T-helper 17 cell (primary cell): ENCODE results near the gene ANKRD12. TPM values are rescaled to one million over a fixed set of nuclear protein-coding genes. Genes with fewer than 3 reads are reported as not detected.
A peak's percentile ranks its signal among the peaks of the same experiment; 100 is the strongest.

Source experiments
- ATAC-seq: fragments of 150-1000 bp; cut with Tn5 transposase; 2 replicates; pipeline ENCODE4 v1.10.0; 2021; ENCODE audit warnings: mild to moderate bottlenecking, moderate library complexity
- DNase-seq, 3 donors: peaks; one replicate each; pipeline versions ENCODE4 v3.0.0 to v3.0.0-alpha.2; 2020 to 2021
- H3K9me3 ChIP-seq: one replicate; pipeline ENCODE4 v1.7.0; 2013; ENCODE audit warnings: low read length, mild to moderate bottlenecking; ENCODE audit not compliant: control insufficient read depth, poor library complexity, severe bottlenecking
- H3K27ac Mint-ChIP-seq: one replicate; pipeline ENCODE4 v1.8.0; 2022; ENCODE audit warnings: mild to moderate bottlenecking, moderate library complexity, mixed read lengths
- H3K27me3 Mint-ChIP-seq: one replicate; pipeline ENCODE4 v1.8.0; 2022; ENCODE audit warnings: mixed read lengths
- H3K36me3 Mint-ChIP-seq: one replicate; pipeline ENCODE4 v1.8.0; 2022; ENCODE audit warnings: low read depth, mixed read lengths
- H3K4me1 Mint-ChIP-seq: one replicate; pipeline ENCODE4 v1.8.0; 2022; ENCODE audit warnings: mild to moderate bottlenecking, mixed read lengths
- H3K4me3 Mint-ChIP-seq: one replicate; pipeline ENCODE4 v1.8.0; 2022; ENCODE audit warnings: mild to moderate bottlenecking, moderate library complexity, mixed read lengths
- total RNA-seq, 4 donors: library from RNA in 2 of 4; stranded (reverse) in 2 of 4; gene quantifications; one replicate each; pipeline ENCODE4 v1.2.3 and lab custom pipeline; 2022 to 2026

Gene ANKRD12
- total RNA-seq, 2 donors from 2014 or later, result 191 to 257 TPM

DNA sequence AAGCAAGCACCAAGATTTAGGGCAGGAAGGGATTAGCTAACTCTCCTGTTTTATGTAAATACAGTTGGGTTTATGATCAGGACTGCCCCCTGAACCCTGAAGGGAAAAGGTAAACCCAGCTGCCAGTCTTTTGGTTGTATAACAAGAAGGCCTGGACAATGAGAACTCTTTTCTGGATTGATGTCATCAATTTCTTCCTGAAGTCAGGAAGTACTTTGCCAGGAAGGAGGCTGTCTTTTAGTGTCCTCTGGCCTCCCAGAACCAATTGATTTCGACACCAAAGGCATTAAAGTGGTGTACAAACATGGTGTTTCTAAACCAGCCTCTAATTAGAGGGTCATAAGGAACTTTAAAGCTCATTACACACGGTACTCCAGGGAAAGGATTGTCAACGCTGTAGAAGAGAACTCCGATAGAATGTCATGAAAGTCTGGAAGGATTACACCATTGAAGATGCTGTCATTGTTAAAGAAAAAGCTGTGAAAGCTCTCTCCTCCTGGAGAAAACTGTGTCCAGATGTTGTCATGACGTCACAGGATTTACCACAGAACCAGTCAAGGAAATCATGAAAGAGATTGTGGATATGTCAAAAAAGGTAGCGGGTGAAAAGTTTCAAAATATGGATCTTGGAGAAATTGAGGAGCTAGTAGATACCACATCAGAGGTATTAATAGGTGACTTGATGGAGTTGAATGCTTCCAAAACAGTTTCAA lies 78.8 kb downstream of the ANKRD12 start:
- Mint-ChIP-seq H3K27ac (peak overlapping the region; percentile 86), H3K27me3 (no peaks in the 10 kb centered on the region), H3K4me1 (peaks cover 19% of the 10 kb centered on the region), H3K36me3 (peaks cover 11% of the 10 kb centered on the region), H3K4me3 (peak overlapping the region; percentile 12)
- ATAC-seq (no peak), DNase-seq (no peak)
- no peaks in the 10 kb centered on the region for H3K9me3 ChIP-seq

DNA sequence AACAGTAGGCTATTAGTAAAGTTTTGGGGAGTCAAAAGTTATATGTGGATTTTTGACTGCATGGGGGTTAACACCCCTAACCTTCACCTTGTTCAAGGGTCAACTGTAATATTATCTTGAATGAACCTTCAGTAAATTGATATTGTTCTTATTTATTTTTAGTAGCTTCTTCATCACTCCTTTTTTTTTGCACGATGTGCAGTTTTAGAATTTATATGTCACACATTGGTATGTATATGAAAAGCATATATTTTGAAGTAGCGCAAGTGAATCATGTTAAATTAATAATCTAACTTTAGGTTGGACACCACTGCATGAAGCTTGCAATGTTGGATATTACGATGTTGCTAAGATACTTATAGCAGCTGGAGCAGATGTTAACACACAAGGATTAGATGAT lies 79.9 kb downstream of the ANKRD12 start:
- H3K4me3 Mint-ChIP-seq, result no peak overlapping the region
- H3K27ac Mint-ChIP-seq, result no peak overlapping the region
- H3K36me3 Mint-ChIP-seq, result peaks cover 21% of the 10 kb centered on the region
- peaks cover 27% of the 10 kb centered on the region for H3K4me1 Mint-ChIP-seq
- ATAC-seq (no peak), DNase-seq (no peak)
- no peaks in the 10 kb centered on the region for H3K9me3 ChIP-seq
- H3K27me3 Mint-ChIP-seq, result no peaks in the 10 kb centered on the region

DNA sequence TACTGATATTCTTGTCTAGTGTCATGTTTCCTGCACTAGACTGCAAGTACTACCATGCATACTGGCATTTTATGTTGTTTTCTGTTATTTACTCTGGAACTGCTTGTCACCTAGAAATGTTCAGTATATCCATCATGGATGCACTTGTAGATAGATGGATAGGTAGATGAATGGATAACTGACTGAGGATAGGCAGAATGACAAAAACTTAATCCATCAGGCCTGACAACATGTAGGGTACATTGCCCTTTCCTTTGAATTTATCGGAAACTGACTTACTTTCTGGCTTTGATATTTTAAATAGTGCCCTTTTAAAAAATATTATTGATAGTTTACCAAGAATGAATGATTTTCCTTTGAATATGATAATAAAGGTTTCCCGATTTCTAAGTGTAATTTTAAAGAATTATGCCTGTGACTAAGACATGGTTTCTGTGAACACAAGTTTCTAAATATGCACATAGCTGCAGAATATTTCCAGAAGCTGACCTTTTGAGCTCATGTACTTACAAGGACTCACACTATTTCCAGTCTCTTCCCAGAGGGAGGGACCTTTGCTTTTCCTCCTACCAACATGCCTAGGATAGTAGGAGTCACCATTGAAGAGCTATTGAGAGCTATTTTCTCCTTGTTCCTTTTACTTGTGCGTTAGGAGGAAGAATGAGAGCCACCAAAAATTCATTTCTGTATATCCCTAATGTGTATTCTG lies 81.3 kb downstream of the ANKRD12 start:
- ATAC-seq, result no peak
- no peak for DNase-seq
- H3K9me3 ChIP-seq, result no peaks in the 10 kb centered on the region
- Mint-ChIP-seq H3K4me1 (peaks cover 28% of the 10 kb centered on the region), H3K36me3 (peaks cover 25% of the 10 kb centered on the region), H3K27me3 (no peaks in the 10 kb centered on the region), H3K4me3 (no peak overlapping the region), H3K27ac (no peak overlapping the region)

DNA sequence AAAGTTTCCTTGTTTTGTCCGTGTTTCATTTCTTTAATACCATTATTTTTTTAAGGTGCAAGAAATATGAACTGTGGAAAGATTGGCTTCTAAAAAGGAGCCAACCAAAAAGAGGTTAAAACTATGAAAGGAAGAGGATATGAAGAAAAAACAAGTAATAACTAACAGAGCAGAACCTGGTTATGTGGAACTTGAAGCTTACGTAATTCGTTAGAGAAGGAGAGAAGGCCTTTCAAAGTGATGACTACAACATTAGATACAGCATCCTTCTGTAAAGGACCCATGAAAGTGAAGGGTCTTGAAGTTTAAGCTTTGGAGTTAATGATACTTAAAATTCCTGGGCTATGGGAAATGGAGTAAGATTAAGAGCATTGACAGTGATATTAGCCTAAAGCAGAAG lies 84.5 kb downstream of the ANKRD12 start:
- no peak for ATAC-seq
- Mint-ChIP-seq H3K36me3 (peaks cover 22% of the 10 kb centered on the region), H3K4me3 (no peak overlapping the region), H3K27me3 (no peaks in the 10 kb centered on the region), H3K4me1 (peaks cover 21% of the 10 kb centered on the region), H3K27ac (peak overlapping the region; percentile 35)
- no peaks in the 10 kb centered on the region for H3K9me3 ChIP-seq
- DNase-seq, result no peak

DNA sequence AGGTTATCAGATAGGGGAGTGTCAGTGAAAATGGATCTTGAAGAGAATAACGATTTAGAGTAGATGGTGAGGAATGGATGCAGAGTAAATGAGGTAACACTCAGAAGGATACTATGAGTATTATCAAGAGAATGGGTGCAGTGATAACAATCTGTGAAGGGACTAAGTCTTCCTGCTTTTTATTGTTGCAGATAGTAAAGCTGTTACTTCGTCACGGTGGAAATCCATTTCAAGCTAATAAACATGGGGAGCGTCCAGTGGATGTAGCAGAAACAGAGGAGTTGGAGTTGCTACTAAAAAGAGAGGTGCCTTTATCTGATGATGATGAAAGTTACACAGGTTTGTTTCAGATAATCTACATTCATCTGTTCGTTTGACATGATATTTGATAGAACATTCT lies 85.1 kb downstream of the ANKRD12 start:
- peak overlapping the region; percentile 35 for H3K27ac Mint-ChIP-seq
- H3K9me3 ChIP-seq, result no peaks in the 10 kb centered on the region
- DNase-seq (no peak), ATAC-seq (no peak)
- H3K27me3 Mint-ChIP-seq, result no peaks in the 10 kb centered on the region
- H3K4me1 Mint-ChIP-seq, result peaks cover 24% of the 10 kb centered on the region
- H3K4me3 Mint-ChIP-seq, result peak overlapping the region; percentile 50
- H3K36me3 Mint-ChIP-seq, result peaks cover 22% of the 10 kb centered on the region

DNA sequence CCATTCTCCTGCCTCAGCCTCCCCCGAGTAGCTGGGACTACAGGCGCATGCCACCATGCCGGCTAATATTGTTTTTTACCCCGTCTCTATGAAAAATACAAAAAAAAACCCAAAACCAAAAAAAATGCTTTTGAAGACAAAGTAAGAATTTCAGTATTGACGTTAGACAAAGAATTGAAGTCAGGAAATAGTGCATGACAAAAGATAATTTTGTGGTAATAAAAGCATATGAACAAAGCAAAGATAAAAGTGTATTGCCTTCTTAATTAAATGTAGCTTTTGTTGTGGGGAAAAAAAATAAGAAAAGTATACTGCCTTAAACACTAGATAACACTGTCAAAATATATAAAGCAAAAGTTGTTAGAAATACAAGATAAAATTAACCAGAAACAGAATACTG lies 86.8 kb downstream of the ANKRD12 start:
- H3K36me3 Mint-ChIP-seq, result peaks cover 27% of the 10 kb centered on the region
- H3K4me3 Mint-ChIP-seq, result no peak overlapping the region
- peaks cover 30% of the 10 kb centered on the region for H3K4me1 Mint-ChIP-seq
- ATAC-seq, result no peak
- H3K27ac Mint-ChIP-seq, result peak overlapping the region; percentile 79
- DNase-seq, result no peak
- H3K27me3 Mint-ChIP-seq, result no peaks in the 10 kb centered on the region
- no peaks in the 10 kb centered on the region for H3K9me3 ChIP-seq

DNA sequence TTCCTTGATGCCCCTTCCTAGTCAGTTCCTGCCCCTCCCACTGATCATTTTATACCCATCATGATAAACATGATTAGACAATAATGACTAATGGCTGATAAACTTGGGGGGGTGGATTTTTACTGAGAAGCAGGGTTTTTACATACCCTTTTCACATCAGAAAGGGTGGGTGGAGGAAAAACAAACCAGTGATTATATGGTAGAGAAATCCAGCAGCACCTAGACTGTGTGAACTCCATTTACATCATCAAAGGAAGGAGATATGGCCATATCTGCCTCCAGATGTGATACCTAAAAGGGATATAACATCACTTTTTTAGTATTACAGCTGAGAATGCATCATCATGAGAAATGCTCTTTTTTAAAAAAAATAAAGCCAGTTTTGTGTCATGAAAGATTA lies 89.9 kb downstream of the ANKRD12 start:
- Mint-ChIP-seq H3K4me3 (peak overlapping the region; percentile 43), H3K27ac (no peak overlapping the region), H3K36me3 (peaks cover 24% of the 10 kb centered on the region), H3K4me1 (peaks cover 38% of the 10 kb centered on the region), H3K27me3 (no peaks in the 10 kb centered on the region)
- no peaks in the 10 kb centered on the region for H3K9me3 ChIP-seq
- ATAC-seq, result no peak
- DNase-seq, result no peak

DNA sequence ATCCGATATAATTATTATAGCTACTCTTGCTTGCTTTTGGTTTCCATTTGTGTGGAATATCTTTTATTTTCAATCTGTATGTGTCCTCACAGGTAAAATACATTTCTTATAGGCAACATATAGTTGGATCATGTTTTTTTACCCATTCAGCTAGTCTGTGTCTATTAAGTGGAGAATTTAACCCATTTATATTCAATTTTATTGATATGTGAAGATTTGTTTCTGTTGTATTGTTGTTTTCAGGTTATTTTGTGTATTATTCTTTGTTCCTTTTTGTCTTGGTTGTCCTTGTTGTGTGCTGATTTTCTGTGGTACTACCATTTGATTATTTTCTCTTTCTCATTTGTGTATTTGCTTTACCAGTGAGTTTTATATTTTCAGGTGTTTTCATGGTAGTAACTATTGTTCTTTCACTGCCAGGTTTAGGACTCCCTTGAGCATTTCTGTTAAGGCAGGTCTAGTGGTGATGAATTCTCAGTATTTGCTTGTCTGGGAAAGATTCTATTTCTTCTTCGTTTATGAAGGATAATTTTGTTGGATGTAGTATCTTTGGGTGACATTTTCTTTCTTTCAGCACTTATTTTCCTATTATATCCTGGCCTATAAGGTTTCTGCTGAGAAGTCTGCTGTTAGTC lies 95.4 kb downstream of the ANKRD12 start:
- Mint-ChIP-seq H3K4me1 (peaks cover 36% of the 10 kb centered on the region), H3K27me3 (no peaks in the 10 kb centered on the region), H3K4me3 (no peak overlapping the region), H3K27ac (no peak overlapping the region), H3K36me3 (peaks cover 31% of the 10 kb centered on the region)
- ATAC-seq (no peak), DNase-seq (no peak)
- no peaks in the 10 kb centered on the region for H3K9me3 ChIP-seq

DNA sequence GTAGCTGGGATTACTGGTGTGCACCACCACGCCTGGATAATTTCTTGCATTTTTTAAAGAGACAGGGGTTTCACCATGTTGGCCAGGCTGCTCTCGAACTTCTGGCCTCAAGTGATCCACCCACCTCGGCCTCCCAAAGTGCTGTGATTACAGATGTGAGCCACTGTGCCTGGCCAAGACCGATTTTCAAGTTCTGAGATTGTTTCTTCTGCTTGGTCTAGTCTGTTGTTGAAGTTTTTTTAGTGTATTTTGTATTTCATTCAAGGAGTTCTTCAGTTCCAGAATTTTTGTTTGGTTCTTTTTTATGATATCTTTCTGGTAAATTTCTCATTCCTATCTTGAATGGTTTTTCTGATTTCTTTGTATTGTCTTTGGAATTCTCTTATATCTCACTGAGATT lies 96.4 kb downstream of the ANKRD12 start:
- Mint-ChIP-seq H3K27me3 (no peaks in the 10 kb centered on the region), H3K27ac (peak overlapping the region; percentile 37), H3K4me1 (peaks cover 37% of the 10 kb centered on the region), H3K4me3 (no peak overlapping the region), H3K36me3 (peaks cover 33% of the 10 kb centered on the region)
- DNase-seq (no peak), ATAC-seq (no peak)
- H3K9me3 ChIP-seq, result no peaks in the 10 kb centered on the region

DNA sequence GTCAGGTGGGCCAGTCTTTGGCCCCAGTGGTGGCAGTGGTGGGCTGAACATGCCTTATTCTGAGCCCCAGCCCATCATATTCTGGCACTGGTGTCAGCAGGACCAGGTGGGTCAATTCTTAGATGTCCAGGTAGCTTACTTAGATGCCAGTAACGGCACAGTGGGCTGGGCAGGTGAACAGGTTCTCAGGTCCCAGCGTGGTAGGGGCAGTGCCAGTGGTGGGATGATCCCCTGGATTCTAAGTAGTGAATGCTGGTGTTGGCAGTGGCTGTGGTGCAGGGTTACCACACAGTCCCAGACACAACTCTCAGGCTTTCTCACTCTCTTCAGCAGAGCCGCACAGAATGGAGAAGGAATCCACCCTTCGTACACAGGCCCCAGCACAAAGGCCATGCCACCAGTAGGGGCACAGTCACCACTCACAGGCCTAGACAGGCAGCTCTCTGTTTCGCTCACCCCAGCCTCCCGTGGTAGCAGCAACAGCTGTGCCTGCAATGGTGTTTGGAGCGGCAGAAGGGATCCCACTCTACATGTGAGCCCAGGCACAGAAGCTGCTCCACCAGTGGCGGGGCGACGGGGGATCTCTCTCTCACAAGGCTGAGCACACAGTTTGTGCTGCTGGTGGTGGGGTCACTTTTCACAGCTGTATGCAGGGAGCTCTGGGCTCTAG lies 97.3 kb downstream of the ANKRD12 start:
- DNase-seq, result no peak
- no peak for ATAC-seq
- H3K4me3 Mint-ChIP-seq, result no peak overlapping the region
- no peak overlapping the region for H3K27ac Mint-ChIP-seq
- H3K4me1 Mint-ChIP-seq, result peaks cover 36% of the 10 kb centered on the region
- H3K36me3 Mint-ChIP-seq, result peaks cover 37% of the 10 kb centered on the region
- no peaks in the 10 kb centered on the region for H3K9me3 ChIP-seq
- no peaks in the 10 kb centered on the region for H3K27me3 Mint-ChIP-seq

DNA sequence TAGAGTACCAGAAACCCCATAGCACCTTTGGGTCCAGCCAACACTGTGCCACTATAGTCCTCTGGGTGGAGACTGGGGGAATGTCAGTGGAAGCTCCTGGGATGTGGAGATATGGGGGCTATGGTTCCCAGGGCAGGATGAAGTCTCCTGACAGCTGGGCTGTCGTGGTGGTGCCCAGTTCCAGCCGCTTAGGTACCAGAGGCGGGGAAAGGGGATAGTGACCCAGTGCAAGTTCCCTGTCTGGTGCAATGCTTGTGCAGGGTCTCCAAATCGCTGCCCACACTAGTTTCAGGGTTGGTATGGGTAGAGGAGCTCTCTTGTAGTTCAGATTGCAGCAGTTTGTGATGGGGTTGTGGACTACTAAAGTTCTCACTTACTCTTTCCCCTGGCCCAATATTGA lies 97.9 kb downstream of the ANKRD12 start:
- Mint-ChIP-seq H3K27ac (no peak overlapping the region), H3K4me1 (peaks cover 30% of the 10 kb centered on the region), H3K4me3 (no peak overlapping the region), H3K36me3 (peaks cover 33% of the 10 kb centered on the region), H3K27me3 (no peaks in the 10 kb centered on the region)
- no peaks in the 10 kb centered on the region for H3K9me3 ChIP-seq
- DNase-seq (no peak), ATAC-seq (no peak)

DNA sequence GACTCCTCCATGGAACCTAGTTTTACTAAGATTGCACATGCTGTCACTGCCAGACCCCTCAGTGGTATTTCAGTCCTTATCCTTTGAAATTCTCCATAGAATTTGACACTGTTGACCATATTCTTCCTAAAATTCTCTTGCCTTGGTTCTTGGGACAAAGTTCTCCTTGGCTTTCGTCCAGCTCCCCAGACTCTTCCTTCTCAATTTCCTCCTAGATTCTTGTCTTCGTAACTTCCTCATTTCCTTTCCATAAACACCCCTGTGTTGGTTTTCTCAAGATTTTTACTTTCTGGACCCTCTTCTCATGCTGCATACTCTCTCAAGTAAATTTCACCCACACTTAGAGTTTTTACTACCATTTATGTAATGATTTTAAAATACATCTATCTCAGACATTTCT lies 101.4 kb downstream of the ANKRD12 start:
- Mint-ChIP-seq H3K4me3 (no peak overlapping the region), H3K4me1 (peaks cover 24% of the 10 kb centered on the region), H3K27me3 (no peaks in the 10 kb centered on the region), H3K36me3 (peaks cover 25% of the 10 kb centered on the region), H3K27ac (peak overlapping the region; percentile 64)
- no peak for DNase-seq
- ATAC-seq, result no peak
- no peaks in the 10 kb centered on the region for H3K9me3 ChIP-seq

DNA sequence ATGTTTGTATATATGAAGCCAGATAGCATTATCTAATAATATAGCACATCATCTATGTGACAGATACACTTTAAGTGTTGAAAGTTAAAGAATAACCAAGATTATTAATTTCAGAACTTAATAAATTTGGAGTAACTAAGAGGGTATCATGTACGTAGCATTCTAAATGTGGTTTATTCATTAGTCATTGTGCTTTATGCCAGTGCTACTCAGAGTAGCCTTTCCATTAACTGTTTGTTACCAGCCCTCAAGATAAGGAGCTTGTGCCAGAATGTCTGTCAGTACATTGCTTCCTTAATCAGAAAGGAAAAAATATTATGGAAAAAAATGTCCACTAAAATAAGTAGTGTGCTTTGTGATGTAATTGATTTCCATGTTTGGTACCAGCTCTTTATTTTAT lies 103.1 kb downstream of the ANKRD12 start:
- peaks cover 29% of the 10 kb centered on the region for H3K4me1 Mint-ChIP-seq
- H3K36me3 Mint-ChIP-seq, result peaks cover 28% of the 10 kb centered on the region
- ATAC-seq (no peak), DNase-seq (no peak)
- H3K27me3 Mint-ChIP-seq, result no peaks in the 10 kb centered on the region
- peak overlapping the region; percentile 68 for H3K27ac Mint-ChIP-seq
- H3K9me3 ChIP-seq, result no peaks in the 10 kb centered on the region
- no peak overlapping the region for H3K4me3 Mint-ChIP-seq
